Measurements from ENCODE around the gene DPYSL5.

Gene DPYSL5

DNA sequence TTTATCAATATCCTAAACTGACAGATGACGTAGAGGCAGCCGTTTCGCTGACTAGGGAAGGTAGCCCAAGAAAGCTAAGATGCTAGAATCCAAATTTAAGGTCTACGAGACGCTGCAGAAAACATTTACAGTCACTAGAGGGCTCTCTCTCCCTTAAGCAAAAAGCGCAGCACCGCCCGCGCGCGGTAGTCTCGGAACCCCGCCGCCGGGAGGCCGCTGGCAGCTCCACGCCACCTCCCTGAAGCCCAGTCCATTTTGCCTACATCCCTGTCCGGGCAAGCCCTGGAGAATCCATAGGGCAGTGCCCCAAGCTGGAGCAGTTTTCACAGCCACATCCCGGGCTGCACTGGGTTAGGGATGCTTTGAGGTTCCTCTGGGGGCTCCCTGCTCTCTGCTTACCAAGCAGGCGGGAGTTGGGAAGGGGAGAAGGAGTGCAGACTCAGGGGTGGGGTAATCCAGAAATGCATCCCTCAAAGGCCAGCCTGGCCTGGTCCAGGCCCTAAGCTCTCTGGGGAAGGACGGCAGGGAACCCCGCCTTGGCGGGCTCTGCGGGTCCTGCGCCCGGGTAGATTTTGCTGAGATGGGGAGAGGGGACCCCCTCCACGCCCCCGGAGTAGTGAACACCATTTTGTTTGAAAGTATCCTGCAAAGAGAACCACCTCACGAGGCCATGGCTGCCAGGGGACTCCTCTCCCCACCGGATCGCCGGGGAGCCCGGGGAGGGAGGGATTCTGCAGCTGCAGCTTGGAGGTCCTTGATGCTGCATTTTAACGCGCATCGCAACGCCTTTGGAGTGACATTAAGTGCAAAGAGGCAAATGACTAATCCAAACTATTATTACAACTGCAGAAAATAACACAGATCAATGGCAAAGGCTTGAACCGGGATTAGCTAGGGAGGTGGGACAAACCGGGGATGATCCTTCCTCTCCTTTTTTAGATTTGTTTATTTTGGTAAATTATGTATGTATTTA lies 1.3 kb upstream of the DPYSL5 start:
- WGBS = 8% methylated on average over 39 of the region's 39 CpGs
- no peaks in the 10 kb centered on the region for H3K9me3 ChIP-seq (ENCODE audit: insufficient read depth, low read depth, low read length)
- no peak overlapping the region for H3K27ac ChIP-seq (ENCODE audit: low read depth, low read length)
- H3K4me3 ChIP-seq (ENCODE audit: low read length) = peak overlapping the region; percentile 73
- 0 out of 2 replicates have a peak overlapping the region, but pooled peaks have one; percentile 32 for H3K9ac ChIP-seq (ENCODE audit: low read depth, low read length)
- peaks cover 67% of the 10 kb centered on the region for H3K27me3 ChIP-seq (ENCODE audit: insufficient read depth, low read length)
- no peaks in the 10 kb centered on the region for H3K36me3 ChIP-seq (ENCODE audit: insufficient read depth, low read length)
- H3K4me1 ChIP-seq (ENCODE audit: insufficient read depth, low read length) = peaks cover 6% of the 10 kb centered on the region; the same call in 1 of the 2 replicates

DNA sequence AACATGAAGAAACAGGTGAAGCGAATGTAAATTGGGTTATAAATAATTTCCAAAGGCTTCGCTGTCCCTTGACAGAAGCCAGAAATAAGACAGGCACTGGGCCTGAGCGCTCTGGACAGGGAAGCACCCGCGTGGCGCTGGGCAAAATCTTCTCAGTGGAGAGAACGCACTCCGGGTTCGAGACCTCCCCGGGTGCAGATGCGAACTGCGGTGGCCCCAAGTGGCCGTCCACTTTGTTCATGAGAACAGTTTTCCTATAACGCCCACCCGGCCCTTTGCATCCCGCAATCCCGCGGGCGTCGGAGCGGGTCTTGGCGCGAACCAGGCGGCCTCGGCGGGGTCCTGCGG lies 651 bp upstream of the DPYSL5 start:
- H3K9me3 ChIP-seq (ENCODE audit: insufficient read depth, low read depth, low read length) = no peaks in the 10 kb centered on the region
- H3K27ac ChIP-seq (ENCODE audit: low read depth, low read length) = no peak overlapping the region
- H3K36me3 ChIP-seq (ENCODE audit: insufficient read depth, low read length) = no peaks in the 10 kb centered on the region
- WGBS = 2% methylated on average over 27 of the region's 27 CpGs
- peak overlapping the region; percentile 73 for H3K4me3 ChIP-seq (ENCODE audit: low read length)
- H3K4me1 ChIP-seq (ENCODE audit: insufficient read depth, low read length) = peaks cover 6% of the 10 kb centered on the region; the same call in 1 of the 2 replicates
- peaks cover 74% of the 10 kb centered on the region for H3K27me3 ChIP-seq (ENCODE audit: insufficient read depth, low read length)
- peak overlapping the region; percentile 32 for H3K9ac ChIP-seq (ENCODE audit: low read depth, low read length)

GRCh38 chr2:26848336-26849055 lies 564 bp downstream of the DPYSL5 start:
- peak overlapping the region; percentile 73 for H3K4me3 ChIP-seq (ENCODE audit: low read length)
- H3K9me3 ChIP-seq (ENCODE audit: insufficient read depth, low read depth, low read length) = no peaks in the 10 kb centered on the region
- H3K4me1 ChIP-seq (ENCODE audit: insufficient read depth, low read length) = peaks cover 6% of the 10 kb centered on the region; the same call in 1 of the 2 replicates
- peaks cover 86% of the 10 kb centered on the region for H3K27me3 ChIP-seq (ENCODE audit: insufficient read depth, low read length)
- H3K36me3 ChIP-seq (ENCODE audit: insufficient read depth, low read length) = no peaks in the 10 kb centered on the region
- H3K9ac ChIP-seq (ENCODE audit: low read depth, low read length) = peak overlapping the region; percentile 68
- no peak overlapping the region for H3K27ac ChIP-seq (ENCODE audit: low read depth, low read length)
- WGBS = under 1% methylated on average over 75 of the region's 75 CpGs

DNA sequence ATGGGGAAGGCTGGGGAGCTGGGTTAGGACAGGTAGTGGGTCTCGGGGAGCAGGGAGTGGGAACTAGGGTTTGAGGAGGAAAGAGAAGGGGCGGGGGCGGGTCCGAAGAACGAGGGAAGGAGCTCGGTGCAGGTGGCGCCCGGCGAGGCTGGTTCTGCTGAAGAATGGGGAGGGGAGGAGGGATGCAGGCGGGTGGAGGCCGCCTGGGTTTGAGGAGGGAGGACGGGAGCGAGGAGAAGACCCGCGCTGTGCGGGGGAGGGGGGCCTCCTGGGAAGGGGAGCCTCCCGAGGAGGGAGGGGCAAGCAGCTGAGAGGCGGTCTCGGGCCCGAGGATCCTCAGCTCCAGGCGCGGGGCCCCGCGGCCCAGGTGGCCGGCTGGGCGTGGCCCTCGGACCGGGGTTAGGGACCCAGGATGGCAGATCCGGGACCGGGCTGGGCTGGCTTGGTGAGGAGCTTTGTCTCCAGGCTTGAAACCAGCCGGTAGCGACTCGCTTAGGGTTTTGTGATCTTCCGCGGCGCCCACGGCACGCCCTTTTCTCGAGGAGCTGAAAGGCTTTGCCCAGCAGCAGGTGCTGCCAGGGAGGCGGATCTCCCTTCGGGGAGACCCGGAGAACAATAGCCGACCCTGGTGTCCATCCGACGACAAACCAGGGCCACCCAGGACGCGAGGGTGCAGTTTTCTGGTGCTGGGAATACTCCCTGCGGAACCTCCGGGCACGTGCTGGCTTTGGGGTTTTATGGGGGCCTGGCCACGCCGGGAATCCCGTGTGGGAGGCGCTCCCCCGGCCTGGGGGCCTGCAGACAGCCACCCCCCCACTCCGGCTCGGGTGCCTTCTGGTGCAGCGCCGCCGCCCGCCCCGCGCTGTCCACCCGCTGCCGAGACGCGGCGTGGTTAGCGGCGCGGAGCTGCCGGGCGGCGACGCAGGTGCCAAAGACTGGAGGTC lies 1.4 kb downstream of the DPYSL5 start:
- H3K4me3 ChIP-seq (ENCODE audit: low read length) = peak overlapping the region; percentile 73
- H3K9me3 ChIP-seq (ENCODE audit: insufficient read depth, low read depth, low read length) = no peaks in the 10 kb centered on the region
- peaks cover 6% of the 10 kb centered on the region; the same call in 1 of the 2 replicates for H3K4me1 ChIP-seq (ENCODE audit: insufficient read depth, low read length)
- no peaks in the 10 kb centered on the region for H3K36me3 ChIP-seq (ENCODE audit: insufficient read depth, low read length)
- 2% methylated on average over 75 of the region's 75 CpGs for WGBS
- no peak overlapping the region for H3K27ac ChIP-seq (ENCODE audit: low read depth, low read length)
- H3K27me3 ChIP-seq (ENCODE audit: insufficient read depth, low read length) = peaks cover 91% of the 10 kb centered on the region
- H3K9ac ChIP-seq (ENCODE audit: low read depth, low read length) = peak overlapping the region; percentile 68; the same call in 1 of the 2 replicates

GRCh38 chr2:26850000-26850431 lies 2.1 kb downstream of the DPYSL5 start:
- Histone ChIP-seq H3K27me3 (ENCODE audit: insufficient read depth, low read length) (peaks cover 90% of the 10 kb centered on the region), H3K9ac (ENCODE audit: low read depth, low read length) (no peak overlapping the region), H3K9me3 (ENCODE audit: insufficient read depth, low read depth, low read length) (no peaks in the 10 kb centered on the region), H3K27ac (ENCODE audit: low read depth, low read length) (no peak overlapping the region), H3K4me1 (ENCODE audit: insufficient read depth, low read length) (peaks cover 6% of the 10 kb centered on the region; the same call in 1 of the 2 replicates), H3K4me3 (ENCODE audit: low read length) (peak overlapping the region; percentile 73), H3K36me3 (ENCODE audit: insufficient read depth, low read length) (no peaks in the 10 kb centered on the region)
- 22% methylated on average over 25 of the region's 25 CpGs for WGBS

GRCh38 chr2:26850505-26850904 lies 2.6 kb downstream of the DPYSL5 start:
- Histone ChIP-seq H3K36me3 (ENCODE audit: insufficient read depth, low read length) (no peaks in the 10 kb centered on the region), H3K4me1 (ENCODE audit: insufficient read depth, low read length) (peaks cover 6% of the 10 kb centered on the region; the same call in 1 of the 2 replicates), H3K9me3 (ENCODE audit: insufficient read depth, low read depth, low read length) (no peaks in the 10 kb centered on the region), H3K27ac (ENCODE audit: low read depth, low read length) (no peak overlapping the region), H3K9ac (ENCODE audit: low read depth, low read length) (no peak overlapping the region), H3K4me3 (ENCODE audit: low read length) (no peak overlapping the region), H3K27me3 (ENCODE audit: insufficient read depth, low read length) (peaks cover 88% of the 10 kb centered on the region)
- WGBS = 88% methylated on average over 1 of the region's 1 CpG

GRCh38 chr2:26852405-26853306 lies 4.7 kb downstream of the DPYSL5 start:
- Histone ChIP-seq H3K4me1 (ENCODE audit: insufficient read depth, low read length) (no peaks in the 10 kb centered on the region), H3K36me3 (ENCODE audit: insufficient read depth, low read length) (no peaks in the 10 kb centered on the region), H3K9me3 (ENCODE audit: insufficient read depth, low read depth, low read length) (no peaks in the 10 kb centered on the region), H3K27me3 (ENCODE audit: insufficient read depth, low read length) (peaks cover 75% of the 10 kb centered on the region), H3K4me3 (ENCODE audit: low read length) (no peak overlapping the region), H3K9ac (ENCODE audit: low read depth, low read length) (no peak overlapping the region), H3K27ac (ENCODE audit: low read depth, low read length) (no peak overlapping the region)
- 75% methylated on average over 7 of the region's 7 CpGs for WGBS

- no peaks in the 10 kb centered on the region for H3K9me3 ChIP-seq (ENCODE audit: insufficient read depth, low read depth, low read length)
- no peaks in the 10 kb centered on the region for H3K36me3 ChIP-seq (ENCODE audit: insufficient read depth, low read length)
- H3K27me3 ChIP-seq (ENCODE audit: insufficient read depth, low read length) = peaks cover 66% of the 10 kb centered on the region
- no peak overlapping the region for H3K4me3 ChIP-seq (ENCODE audit: low read length)
- no peak overlapping the region for H3K9ac ChIP-seq (ENCODE audit: low read depth, low read length)
- H3K27ac ChIP-seq (ENCODE audit: low read depth, low read length) = no peak overlapping the region
- no peaks in the 10 kb centered on the region for H3K4me1 ChIP-seq (ENCODE audit: insufficient read depth, low read length)
These were observed 5.8 kb downstream of the DPYSL5 start for GRCh38 chr2:26853751-26854150.

GRCh38 chr2:26854283-26854827 lies 6.4 kb downstream of the DPYSL5 start:
- WGBS = 80% methylated on average over 1 of the region's 1 CpG
- H3K9ac ChIP-seq (ENCODE audit: low read depth, low read length) = no peak overlapping the region

More at GRCh38 chr2:26854283-26854827, 6.4 kb downstream of the DPYSL5 start:
- Histone ChIP-seq H3K4me3 (ENCODE audit: low read length) (no peak overlapping the region), H3K4me1 (ENCODE audit: insufficient read depth, low read length) (no peaks in the 10 kb centered on the region), H3K36me3 (ENCODE audit: insufficient read depth, low read length) (no peaks in the 10 kb centered on the region), H3K27ac (ENCODE audit: low read depth, low read length) (no peak overlapping the region), H3K9me3 (ENCODE audit: insufficient read depth, low read depth, low read length) (no peaks in the 10 kb centered on the region), H3K27me3 (ENCODE audit: insufficient read depth, low read length) (peaks cover 60% of the 10 kb centered on the region)
